Testis (tissue), 2 donors: ENCODE results near the gene LGI1.

Experiments
- CTCF ChIP-seq, 3 experiments: fragments of 450-650 bp in 2 of 3; fragments of 200-600 bp in 1 of 3; sonication (generic) in 1 of 3; IDR thresholded peaks; one replicate each; pipeline ENCODE4 v1.5.1; 2016 to 2019; ENCODE audit warnings: antibody characterized with exemption in 3 of 3, mild to moderate bottlenecking in 2 of 3, moderate library complexity in 1 of 3
- POLR2A ChIP-seq: fragments of 450-650 bp; IDR thresholded peaks from one replicate; pipeline ENCODE4 v1.6.1; 2017; ENCODE audit warnings: antibody characterized with exemption, mild to moderate bottlenecking, moderate library complexity

- TF ChIP-seq POLR2A (no peak), CTCF (IDR thresholded peaks at IDR 0.05) (no peak)
Observed at GRCh38 chr10:93812659-93813338, 55.1 kb downstream of the LGI1 start.
